GM12878 (cell line): ENCODE measurements around the gene SUSD1. TPM values are rescaled to one million over a fixed set of nuclear protein-coding genes. Genes with fewer than 3 reads are reported as not detected.

Source experiments
- BCLAF1 ChIP-seq: fragments of 450-650 bp; IDR thresholded peaks from 2 replicates; pipeline ENCODE4 v1.6.1; 2017; ENCODE audit warnings: antibody characterized with exemption, mild to moderate bottlenecking, moderate library complexity
- CREB1 ChIP-seq: IDR thresholded peaks from 2 replicates; pipeline ENCODE4 v1.6.1; 2012; ENCODE audit warnings: low read depth, mild to moderate bottlenecking, inconsistent platforms
- EGR1 ChIP-seq, 2 experiments: IDR thresholded peaks; 1 replicate in 1 of 2; 2 replicates in 1 of 2; pipeline ENCODE4 v1.6.1; 2011 to 2012; ENCODE audit warnings: low read depth in 2 of 2, low read length in 2 of 2, borderline replicate concordance in 1 of 2, mild to moderate bottlenecking in 1 of 2, moderate library complexity in 1 of 2
- ETV6 ChIP-seq, 2 experiments: fragments of 450-650 bp in 1 of 2; IDR thresholded peaks in 1 of 2; conservative IDR thresholded peaks in 1 of 2; 2 replicates each; pipeline ENCODE4 v1.6.1; 2014; ENCODE audit warnings: antibody characterized with exemption in 1 of 2, borderline replicate concordance in 1 of 2, low read depth in 1 of 2, mild to moderate bottlenecking in 1 of 2, moderate library complexity in 1 of 2
- FOS ChIP-seq: IDR thresholded peaks from 3 replicates; pipeline ENCODE4 v1.6.1; 2011; ENCODE audit warnings: borderline replicate concordance; ENCODE audit not compliant: insufficient read length; ENCODE audit errors: extremely low read depth
- MTA2 ChIP-seq: fragments of 450-650 bp; IDR thresholded peaks from 2 replicates; pipeline ENCODE4 v1.6.1; 2016; ENCODE audit warnings: low read depth, mild to moderate bottlenecking, moderate library complexity
- POU2F2 ChIP-seq: IDR thresholded peaks from 3 replicates; pipeline ENCODE4 v1.6.1; 2011; ENCODE audit warnings: low read depth, mild to moderate bottlenecking, low read length, borderline replicate concordance
- RAD21 ChIP-seq: IDR thresholded peaks from 2 replicates; pipeline ENCODE4 v1.6.1; 2011; ENCODE audit warnings: mild to moderate bottlenecking, low read depth, low read length, moderate library complexity; ENCODE audit not compliant: insufficient read depth
- RAD51 ChIP-seq: fragments of 450-650 bp; IDR thresholded peaks from 2 replicates; pipeline ENCODE4 v1.6.1; 2016; ENCODE audit warnings: moderate library complexity, mild to moderate bottlenecking, inconsistent platforms
- RELB ChIP-seq: fragments of 450-650 bp; IDR thresholded peaks from 2 replicates; pipeline ENCODE4 v1.6.1; 2017; ENCODE audit warnings: low read depth, mild to moderate bottlenecking, moderate library complexity
- SMAD5 ChIP-seq: IDR thresholded peaks from 2 replicates; pipeline ENCODE4 v1.6.1; 2016; ENCODE audit warnings: antibody characterized with exemption, low read depth
- SP1 ChIP-seq: IDR thresholded peaks from one replicate; pipeline ENCODE4 v1.6.1; 2011; ENCODE audit warnings: low read depth, low read length
- ZNF217 ChIP-seq: fragments of 450-650 bp; IDR thresholded peaks from 2 replicates; pipeline ENCODE4 v1.6.1; 2017; ENCODE audit warnings: antibody characterized with exemption, mild to moderate bottlenecking
- ZNF274 ChIP-seq: IDR thresholded peaks from one replicate; pipeline ENCODE4 v1.8.0; 2011; ENCODE audit not compliant: insufficient read length, insufficient read depth
- ZNF384 ChIP-seq: IDR thresholded peaks from 2 replicates; pipeline ENCODE4 v1.6.1; 2012; ENCODE audit warnings: low read depth, mild to moderate bottlenecking, low read length, improper control_type of control experiment, borderline replicate concordance
- ZNF592 ChIP-seq: fragments of 450-650 bp; IDR thresholded peaks from 2 replicates; pipeline ENCODE4 v1.6.1; 2017; ENCODE audit warnings: mild to moderate bottlenecking, moderate library complexity
- ZNF687 ChIP-seq: fragments of 450-650 bp; IDR thresholded peaks from 2 replicates; pipeline ENCODE4 v1.6.1; 2017; ENCODE audit warnings: mild to moderate bottlenecking, moderate library complexity
- polyA plus RNA-seq, 11 experiments: library from polyadenylated mRNA; depleted of rRNA in 4 of 11; unstranded in 6 of 11; stranded (reverse) in 5 of 11; fragments of >200 nt; fragmentation: Nextera tagmentation in 4 of 11; fragmentation: Illumina TruSeq in 1 of 11; extraction: Ambion mirVana in 4 of 11; extraction: Trizol in 1 of 11; gene quantifications; 1 replicate in 1 of 11; 2 replicates in 10 of 11; pipeline versions ENCODE4 v1.2.1 to v1.2.3, GENCODE V29; 2011 to 2016; ENCODE audit warnings: inconsistent platforms in 2 of 11, missing spikeins in 2 of 11, low read depth in 1 of 11
- total RNA-seq, 4 experiments: library from RNA; depleted of rRNA in 3 of 4; stranded (reverse); fragments of >200 nt in 3 of 4; fragmentation: Illumina TruSeq in 1 of 4; extraction: Trizol in 1 of 4; gene quantifications; 2 replicates each; pipeline versions ENCODE4 v1.2.1 to v1.2.3, GENCODE V29; 2013 to 2021

Gene SUSD1
- total and polyA plus RNA-seq, 10 of the 15 experiments (the other 5 are each of a cell fraction or from before 2014, with no cell fraction given): 6.7 to 20.8 (median 13.2) TPM

- TF ChIP-seq BCLAF1 (no peak), ZNF217 (no peak), EGR1 (IDR thresholded peaks at IDR 0.05; ENCODE audit: borderline replicate concordance in 1 of 2, low read depth in 2 of 2, low read length in 2 of 2) (no peak), RAD51 (peak; percentile 81), SMAD5 (no peak), ZNF384 (no peak), ZNF274 (no peak), RELB (peak; percentile 82; the same call in 1 of the 2 replicates), RAD21 (no peak), POU2F2 (no peak), ZNF687 (peak; percentile 90), FOS (no peak), ETV6 (conservative IDR thresholded peaks at IDR 0.05 in 1 of 2, IDR thresholded peaks at IDR 0.05 in 1 of 2; ENCODE audit: borderline replicate concordance in 1 of 2, low read depth in 1 of 2) (peak in 1 of 2 experiments; percentile 41; a peak in 1 of 4 replicates), SP1 (no peak), CREB1 (0 out of 2 replicates have a peak, but pooled peaks have one; percentile 17), MTA2 (peak; percentile 81), ZNF592 (no peak)
These were observed 180.2 kb downstream of the SUSD1 start (continued) for GRCh38 chr9:111994831-111995458.
